Astrocyte of the spinal cord (primary cell): ENCODE measurements around the gene CDC42BPB.

ENCODE experiments used
- DNase-seq: peaks from one replicate; pipeline ENCODE4 v3.0.0; 2011; ENCODE audit warnings: low read depth, low spot score
- H3K4me3 ChIP-seq: 2 replicates; pipeline ENCODE4 v1.5.1; 2011; ENCODE audit warnings: low read depth, mild to moderate bottlenecking, low read length, moderate library complexity
- in situ Hi-C: cut with HindIII; loops from 2 replicates; pipeline ENCODE4 v1.10.0; 2017; ENCODE audit warnings: low sequenced_read_pairs
- TF ChIP-seq, protein P1 (sequence below): IDR thresholded peaks from 2 replicates; pipeline ENCODE4 v1.5.1; 2012; ENCODE audit warnings: low read depth, mild to moderate bottlenecking, low read length, inconsistent platforms

The CDC42BPB gene

DNA sequence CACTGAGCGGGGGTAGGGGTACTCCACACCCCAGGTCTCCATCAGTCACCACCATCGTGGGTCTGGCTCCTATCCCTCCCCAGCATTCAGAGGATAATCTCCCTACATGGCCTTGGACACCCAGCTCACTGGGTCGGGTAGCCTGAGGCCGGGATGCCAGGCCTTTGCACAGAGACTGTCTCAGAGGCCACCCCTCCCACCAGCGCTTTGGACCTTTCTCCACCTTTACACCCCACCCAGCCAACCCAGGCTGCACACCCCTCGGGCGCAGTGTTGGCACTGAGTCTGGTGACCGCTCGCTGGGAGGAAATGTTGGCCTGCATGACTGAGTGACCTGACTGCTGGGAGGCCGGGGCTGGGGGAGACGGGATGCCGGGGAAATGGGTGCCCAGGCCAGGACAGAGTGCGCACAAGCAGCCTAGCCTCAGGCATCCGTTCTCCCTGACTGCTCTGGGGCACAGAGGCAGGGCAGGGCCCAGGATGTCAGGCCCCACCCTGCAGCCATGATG, 16.1 kb upstream of the CDC42BPB start:
- no peak overlapping the region for H3K4me3 ChIP-seq
- TF ChIP-seq, protein P1, sequence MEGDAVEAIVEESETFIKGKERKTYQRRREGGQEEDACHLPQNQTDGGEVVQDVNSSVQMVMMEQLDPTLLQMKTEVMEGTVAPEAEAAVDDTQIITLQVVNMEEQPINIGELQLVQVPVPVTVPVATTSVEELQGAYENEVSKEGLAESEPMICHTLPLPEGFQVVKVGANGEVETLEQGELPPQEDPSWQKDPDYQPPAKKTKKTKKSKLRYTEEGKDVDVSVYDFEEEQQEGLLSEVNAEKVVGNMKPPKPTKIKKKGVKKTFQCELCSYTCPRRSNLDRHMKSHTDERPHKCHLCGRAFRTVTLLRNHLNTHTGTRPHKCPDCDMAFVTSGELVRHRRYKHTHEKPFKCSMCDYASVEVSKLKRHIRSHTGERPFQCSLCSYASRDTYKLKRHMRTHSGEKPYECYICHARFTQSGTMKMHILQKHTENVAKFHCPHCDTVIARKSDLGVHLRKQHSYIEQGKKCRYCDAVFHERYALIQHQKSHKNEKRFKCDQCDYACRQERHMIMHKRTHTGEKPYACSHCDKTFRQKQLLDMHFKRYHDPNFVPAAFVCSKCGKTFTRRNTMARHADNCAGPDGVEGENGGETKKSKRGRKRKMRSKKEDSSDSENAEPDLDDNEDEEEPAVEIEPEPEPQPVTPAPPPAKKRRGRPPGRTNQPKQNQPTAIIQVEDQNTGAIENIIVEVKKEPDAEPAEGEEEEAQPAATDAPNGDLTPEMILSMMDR: no peak
- in situ Hi-C loops: no loop called here
- no peak for DNase-seq

DNA sequence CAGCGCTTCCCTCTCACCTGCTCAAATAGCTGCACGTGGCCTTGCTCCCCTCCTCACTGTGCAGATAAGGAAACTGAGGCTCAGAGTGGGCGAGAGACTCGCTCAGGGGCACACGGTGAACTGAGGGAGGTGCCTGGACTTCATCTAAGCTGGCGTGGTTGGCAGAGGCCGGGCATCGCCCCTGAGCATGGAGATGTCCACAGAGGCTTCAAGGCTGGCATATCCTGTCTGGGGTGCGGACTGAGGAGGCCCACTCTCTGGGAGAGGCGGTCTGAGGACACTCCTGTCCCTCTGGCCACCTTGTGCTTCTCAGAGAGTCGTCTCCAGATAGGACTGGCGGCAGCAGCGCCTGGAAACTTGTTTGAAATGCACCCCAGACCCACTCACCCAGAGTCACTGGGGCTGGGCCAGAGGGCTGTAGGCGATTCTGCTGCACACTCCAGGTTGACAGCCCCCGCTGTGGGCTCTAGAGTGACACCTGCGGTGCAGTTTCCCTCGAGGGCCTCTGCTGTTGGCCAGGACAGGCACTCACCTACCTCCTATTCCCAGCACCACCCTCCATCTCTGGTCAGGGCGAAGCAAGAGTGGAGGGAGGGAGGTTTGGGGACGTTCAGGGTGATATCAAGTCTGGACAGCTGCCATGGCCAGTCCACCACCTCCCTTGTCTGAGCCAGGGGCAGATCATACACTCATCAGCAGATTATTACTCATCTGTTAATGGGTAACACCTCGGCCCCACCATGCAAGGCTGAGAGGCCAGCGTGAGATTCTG, 15.4 kb upstream of the CDC42BPB start:
- in situ Hi-C loops: no loop called here
- DNase-seq: no peak
- TF ChIP-seq, protein P1: no peak
- H3K4me3 ChIP-seq: no peak overlapping the region

DNA sequence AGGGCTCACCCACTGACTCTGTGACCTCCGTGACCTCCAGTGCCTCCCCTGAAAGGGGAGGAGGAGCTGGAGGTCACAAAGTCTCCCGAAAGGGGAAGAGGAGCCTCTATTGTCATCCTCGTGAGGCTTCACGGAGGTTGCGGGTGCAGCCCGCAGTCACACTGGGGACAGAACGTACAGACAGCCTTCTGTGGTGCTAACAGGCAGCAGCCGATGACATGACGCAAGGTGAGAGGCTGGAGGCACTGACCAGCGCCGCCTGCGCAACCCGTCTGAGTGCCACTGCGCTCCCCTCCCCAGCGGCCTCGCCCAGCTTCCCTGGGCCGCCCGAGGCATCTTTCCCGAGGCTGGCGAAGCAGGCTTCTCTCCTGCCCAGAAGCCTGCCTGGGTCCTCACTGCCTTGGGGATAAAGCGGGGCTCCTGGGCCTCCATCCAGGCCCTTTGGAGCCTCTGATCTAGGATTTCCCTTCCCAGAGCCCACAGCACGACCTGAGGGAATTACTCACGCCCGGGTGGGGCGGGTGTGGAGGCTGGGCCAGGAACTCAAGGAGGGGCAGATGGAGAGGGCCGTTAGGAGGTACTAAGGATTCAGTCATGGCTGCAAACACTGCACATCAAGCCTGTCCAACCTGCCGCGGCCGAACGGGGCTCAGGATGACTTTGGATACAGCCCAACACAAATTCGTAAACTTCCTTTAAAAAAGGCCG, 14.3 kb upstream of the CDC42BPB start:
- no peak for DNase-seq
- H3K4me3 ChIP-seq: no peak overlapping the region
- in situ Hi-C loops: no loop called here
- TF ChIP-seq, protein P1: no peak

DNA sequence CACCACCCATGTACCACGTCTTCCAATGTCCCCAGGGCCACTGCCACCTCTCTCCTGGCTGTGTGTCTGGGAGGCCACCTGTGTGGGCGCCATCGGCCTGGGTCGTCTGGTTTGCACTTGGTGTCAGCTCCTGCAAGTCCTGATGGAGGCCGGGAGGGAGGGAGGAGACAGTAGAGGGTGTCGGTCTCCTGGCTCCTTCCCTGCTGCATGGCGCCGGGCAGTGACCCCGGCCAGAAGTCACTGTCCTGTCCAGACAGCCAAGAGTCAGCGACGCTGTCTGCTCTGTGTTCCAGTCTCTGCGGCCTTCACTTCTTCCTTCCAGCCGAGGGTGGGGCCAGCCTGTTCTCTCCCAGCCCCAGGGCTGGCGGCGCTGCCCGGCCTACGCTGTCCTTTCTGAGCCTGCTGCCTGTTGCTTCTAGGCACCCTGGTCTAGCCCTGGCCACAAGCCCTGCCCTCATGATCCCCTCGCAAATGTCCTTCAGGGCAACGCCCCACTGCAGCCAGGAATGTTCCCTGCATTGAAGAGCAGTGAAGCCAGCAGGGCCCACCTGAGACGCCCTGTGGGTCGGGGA, 13.7 kb upstream of the CDC42BPB start:
- in situ Hi-C loops: no loop called here
- H3K4me3 ChIP-seq: no peak overlapping the region
- DNase-seq: no peak
- TF ChIP-seq, protein P1: no peak

DNA sequence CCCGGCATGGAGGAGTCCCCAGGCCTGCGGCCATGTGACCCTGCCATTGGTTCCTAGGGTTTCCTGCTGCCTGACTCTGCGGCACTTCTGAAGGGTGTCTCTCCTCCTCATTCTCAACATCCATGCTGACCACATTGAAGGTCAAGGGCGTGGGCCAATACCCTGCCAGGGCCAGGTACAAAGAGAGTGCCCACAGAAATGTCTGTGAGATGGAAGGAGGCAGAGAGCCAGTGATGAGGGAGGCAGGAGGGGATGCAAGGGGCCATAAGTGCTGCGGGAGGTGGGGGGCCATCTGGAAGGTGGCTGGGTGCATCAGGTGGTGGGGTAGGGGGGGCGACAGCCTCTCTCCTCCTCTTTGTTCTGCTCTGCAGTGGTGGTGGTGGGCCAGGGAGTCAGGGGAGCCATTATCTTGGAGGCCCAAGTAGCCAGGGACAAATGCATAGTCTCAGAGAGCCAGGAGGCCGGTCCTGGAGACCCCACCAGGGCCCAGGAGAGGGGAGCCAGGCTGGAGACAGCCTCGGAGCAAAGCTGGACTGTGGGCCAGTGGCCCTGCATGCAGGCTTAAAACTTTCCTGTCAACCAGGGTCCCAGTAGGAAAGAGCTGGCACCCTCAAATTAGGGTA, 13.0 kb upstream of the CDC42BPB start:
- TF ChIP-seq, protein P1: no peak
- no peak for DNase-seq
- no peak overlapping the region for H3K4me3 ChIP-seq
- in situ Hi-C loops: no loop called here

DNA sequence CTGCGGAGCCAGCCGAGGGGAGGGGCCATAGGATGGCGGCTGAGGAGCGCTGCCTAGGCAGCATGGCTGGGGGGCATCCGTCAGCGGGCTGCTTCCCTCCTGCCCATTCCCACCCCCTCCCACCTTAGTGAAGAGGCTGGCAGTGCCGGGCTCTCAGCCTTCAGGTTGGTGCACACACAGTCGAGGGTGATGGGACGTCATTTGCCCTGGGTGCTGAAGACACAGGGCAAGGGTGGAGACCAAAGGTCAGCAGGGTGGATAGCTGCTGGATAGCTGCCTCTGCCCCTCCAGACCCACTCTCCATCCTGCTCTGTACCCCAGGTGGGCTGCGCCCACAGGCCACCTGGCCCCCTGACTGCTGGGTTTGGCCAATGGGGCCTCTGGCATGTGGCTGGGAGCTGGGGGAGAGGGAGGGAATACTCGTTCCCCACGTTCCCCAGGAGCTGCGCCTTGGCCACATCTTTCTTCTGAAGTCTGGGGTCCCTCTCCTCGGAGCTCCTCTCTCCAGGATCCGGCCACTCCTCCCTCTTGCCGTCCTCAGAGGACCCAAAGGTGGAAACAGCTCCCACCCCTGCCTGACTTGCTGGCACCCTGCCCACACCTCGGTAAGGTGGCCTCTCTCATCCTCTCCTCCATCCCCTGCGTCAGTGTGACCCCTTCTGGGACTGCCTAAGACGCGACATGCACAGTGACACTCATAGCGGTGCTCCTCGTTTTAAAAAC, 11.2 kb upstream of the CDC42BPB start:
- TF ChIP-seq, protein P1: no peak
- DNase-seq: no peak
- in situ Hi-C loops: no loop called here
- H3K4me3 ChIP-seq: no peak overlapping the region
